NOMO-1 treated with dmso at 0.1 percent for 144 hours (cell line): Measurements from ENCODE around the gene DOK3.

Experiments
- DNase-seq: peaks from one replicate; lab custom pipeline; 2025; ENCODE audit not compliant: unreplicated experiment; lab: John Stamatoyannopoulos, UW

The DOK3 gene

GRCh38 chr5:177469750-177470525, 39.7 kb downstream of the DOK3 start:
- DNase-seq = no peak

GRCh38 chr5:177468685-177469628, 40.7 kb downstream of the DOK3 start:
- no peak for DNase-seq

- DNase-seq = no peak
These were observed 41.3 kb downstream of the DOK3 start for GRCh38 chr5:177468329-177468684.

- no peak for DNase-seq
These were observed 42.2 kb downstream of the DOK3 start for GRCh38 chr5:177467436-177467835.

- no peak for DNase-seq
These were observed 42.8 kb downstream of the DOK3 start for GRCh38 chr5:177466861-177467260.

- DNase-seq = no peak
These were observed 44.6 kb downstream of the DOK3 start for GRCh38 chr5:177465044-177465443.

- peak; percentile 29 for DNase-seq
These were observed 47.5 kb downstream of the DOK3 start for GRCh38 chr5:177462021-177462670.

GRCh38 chr5:177459819-177460628, 49.6 kb downstream of the DOK3 start:
- DNase-seq = no peak

- no peak for DNase-seq
These were observed 50.3 kb downstream of the DOK3 start for GRCh38 chr5:177459357-177459756.

GRCh38 chr5:177458912-177459350, 50.7 kb downstream of the DOK3 start:
- no peak for DNase-seq

GRCh38 chr5:177457852-177458681, 51.6 kb downstream of the DOK3 start:
- no peak for DNase-seq

GRCh38 chr5:177456976-177457851, 52.4 kb downstream of the DOK3 start:
- DNase-seq = peak; percentile 81

- DNase-seq = no peak
These were observed 53.0 kb downstream of the DOK3 start for GRCh38 chr5:177456591-177456964.

GRCh38 chr5:177455661-177456590, 53.7 kb downstream of the DOK3 start:
- DNase-seq = peak; percentile 79

- peak; percentile 55 for DNase-seq
These were observed 54.5 kb downstream of the DOK3 start for GRCh38 chr5:177455036-177455660.

GRCh38 chr5:177454397-177455035, 55.1 kb downstream of the DOK3 start:
- peak; percentile 85 for DNase-seq

GRCh38 chr5:177453852-177454396, 55.7 kb downstream of the DOK3 start:
- no peak for DNase-seq
